Coronary artery (tissue), 2 donors: ENCODE data around the gene AXIN1.

Experiments used
- DNase-seq: peaks from one replicate; pipeline ENCODE4 v3.0.0-alpha.2; 2017; ENCODE audit warnings: low spot score
- H3K27ac ChIP-seq, 2 donors: fragments of 200-600 bp; sonication (generic); one replicate each; pipeline ENCODE4 v1.5.1; 2016 to 2019
- H3K4me3 ChIP-seq: fragments of 200-600 bp; sonication (generic); 2 replicates; pipeline ENCODE4 v1.5.1; 2016; ENCODE audit warnings: mild to moderate bottlenecking, moderate library complexity
- TF ChIP-seq, protein P1 (sequence below): fragments of 200-600 bp; sonication (generic); IDR thresholded peaks from one replicate; pipeline ENCODE4 v1.5.1; 2019; ENCODE audit warnings: antibody characterized with exemption

The AXIN1 gene

DNA sequence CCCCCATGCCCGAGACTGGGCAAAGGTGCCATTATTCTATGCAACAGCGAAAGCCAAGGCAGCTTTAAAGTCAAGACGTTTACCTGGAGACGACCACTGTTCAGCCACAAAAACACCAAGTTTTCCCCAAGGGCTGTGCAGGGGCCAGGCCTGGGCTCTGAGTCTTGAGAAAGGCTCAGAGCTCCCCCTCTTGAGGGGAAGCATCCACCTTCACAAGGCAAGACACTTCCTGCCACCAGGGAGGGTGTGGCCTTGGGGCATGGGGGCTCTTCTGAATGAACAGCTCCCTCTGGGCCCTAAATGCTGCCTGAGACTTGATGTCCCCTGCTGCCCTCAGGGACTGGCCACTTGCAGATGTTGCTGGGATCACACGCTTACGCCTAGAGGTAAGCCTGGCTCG is 43.0 kb downstream of the AXIN1 start:
- no peak overlapping the region for H3K27ac ChIP-seq
- DNase-seq = no peak
- TF ChIP-seq, protein P1, sequence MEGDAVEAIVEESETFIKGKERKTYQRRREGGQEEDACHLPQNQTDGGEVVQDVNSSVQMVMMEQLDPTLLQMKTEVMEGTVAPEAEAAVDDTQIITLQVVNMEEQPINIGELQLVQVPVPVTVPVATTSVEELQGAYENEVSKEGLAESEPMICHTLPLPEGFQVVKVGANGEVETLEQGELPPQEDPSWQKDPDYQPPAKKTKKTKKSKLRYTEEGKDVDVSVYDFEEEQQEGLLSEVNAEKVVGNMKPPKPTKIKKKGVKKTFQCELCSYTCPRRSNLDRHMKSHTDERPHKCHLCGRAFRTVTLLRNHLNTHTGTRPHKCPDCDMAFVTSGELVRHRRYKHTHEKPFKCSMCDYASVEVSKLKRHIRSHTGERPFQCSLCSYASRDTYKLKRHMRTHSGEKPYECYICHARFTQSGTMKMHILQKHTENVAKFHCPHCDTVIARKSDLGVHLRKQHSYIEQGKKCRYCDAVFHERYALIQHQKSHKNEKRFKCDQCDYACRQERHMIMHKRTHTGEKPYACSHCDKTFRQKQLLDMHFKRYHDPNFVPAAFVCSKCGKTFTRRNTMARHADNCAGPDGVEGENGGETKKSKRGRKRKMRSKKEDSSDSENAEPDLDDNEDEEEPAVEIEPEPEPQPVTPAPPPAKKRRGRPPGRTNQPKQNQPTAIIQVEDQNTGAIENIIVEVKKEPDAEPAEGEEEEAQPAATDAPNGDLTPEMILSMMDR = no peak
- no peak overlapping the region for H3K4me3 ChIP-seq

DNA sequence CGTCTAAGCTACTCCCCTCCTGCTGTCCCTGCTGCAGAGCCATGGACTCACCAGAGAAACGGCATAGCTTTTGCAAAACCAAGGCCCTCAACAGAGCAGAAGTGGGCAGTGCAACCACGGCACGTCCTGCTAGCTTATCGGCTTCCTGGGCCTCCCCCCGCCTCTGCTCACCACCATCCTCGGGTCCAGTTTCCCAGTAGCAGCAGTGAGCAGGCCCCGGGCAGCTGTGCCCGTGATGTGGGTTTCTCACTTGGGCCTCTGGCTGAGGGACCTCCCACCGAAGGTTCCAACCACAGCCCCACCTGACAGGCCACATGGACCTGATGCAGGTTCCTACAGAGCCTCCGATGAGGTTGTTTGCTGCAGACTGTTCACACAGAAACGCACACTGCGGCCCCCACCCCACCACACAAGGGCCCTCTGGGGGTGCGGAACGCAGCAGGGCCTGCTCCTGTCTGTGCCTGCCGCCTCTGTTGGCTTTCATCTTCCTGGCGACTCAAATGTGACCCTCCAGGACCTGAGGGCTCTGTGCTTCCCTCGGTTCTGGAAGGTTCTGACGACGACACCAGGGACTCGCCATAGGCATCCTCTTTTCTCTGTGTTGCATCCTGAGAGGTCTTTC is 44.7 kb downstream of the AXIN1 start:
- no peak overlapping the region for H3K27ac ChIP-seq
- no peak for DNase-seq
- H3K4me3 ChIP-seq = no peak overlapping the region
- TF ChIP-seq, protein P1 = no peak

DNA sequence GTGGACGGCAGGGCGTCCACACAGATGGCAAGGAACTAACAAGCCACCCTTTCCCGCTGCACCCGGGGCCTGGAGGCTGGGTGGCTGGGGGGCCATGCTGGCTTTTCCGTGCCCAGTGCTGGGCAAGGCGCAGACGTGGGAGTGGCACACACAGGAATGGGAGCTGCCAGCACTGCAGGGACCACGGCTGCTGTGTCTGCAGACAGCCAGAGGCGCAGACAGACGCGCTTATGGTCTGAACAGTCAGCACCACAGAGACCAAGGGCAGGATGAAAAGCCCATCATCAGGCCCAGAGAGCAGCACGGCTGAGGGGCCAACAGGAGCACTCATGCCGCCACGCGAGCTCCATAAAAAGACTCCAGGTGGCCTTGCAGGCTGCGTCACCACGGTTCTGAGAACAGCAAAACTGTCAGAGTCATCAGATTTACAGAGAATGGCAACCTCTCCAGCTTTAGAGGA is 45.6 kb downstream of the AXIN1 start:
- TF ChIP-seq, protein P1 = no peak
- Histone ChIP-seq H3K4me3 (no peak overlapping the region), H3K27ac (no peak overlapping the region)
- no peak for DNase-seq

DNA sequence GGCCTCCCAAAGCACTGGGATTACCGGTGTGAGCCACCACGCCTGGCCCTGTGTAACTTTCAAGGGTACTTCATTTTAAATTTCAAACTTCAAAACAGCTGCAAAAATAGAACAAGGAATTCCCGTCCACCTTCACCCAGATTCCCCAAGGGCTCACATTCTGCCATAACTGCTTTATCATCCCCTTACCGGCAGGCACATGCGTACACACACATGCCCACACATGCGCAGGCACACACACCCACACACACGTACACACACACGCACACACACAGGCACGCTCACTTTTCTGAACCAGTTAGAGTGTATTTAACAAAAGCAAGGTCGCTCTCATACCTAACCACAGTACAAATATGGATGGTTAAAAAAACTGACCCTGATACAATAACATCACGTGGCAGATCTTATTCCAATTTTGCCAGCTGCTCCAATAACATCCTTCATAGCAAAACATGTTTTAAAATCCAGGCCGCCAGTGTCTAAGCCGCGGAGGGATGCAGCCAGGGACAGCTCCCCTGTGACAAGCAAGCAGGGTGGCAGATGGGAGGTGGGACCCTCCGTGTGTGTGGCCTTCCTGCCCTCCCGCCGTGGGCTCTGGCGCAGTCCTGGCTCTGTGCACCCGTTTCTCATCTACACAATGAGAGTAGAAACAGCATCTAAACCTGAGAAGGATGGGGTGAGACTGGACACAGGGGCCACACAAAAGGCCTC is 46.5 kb downstream of the AXIN1 start:
- TF ChIP-seq, protein P1 = no peak
- no peak for DNase-seq
- Histone ChIP-seq H3K4me3 (no peak overlapping the region), H3K27ac (no peak overlapping the region)

DNA sequence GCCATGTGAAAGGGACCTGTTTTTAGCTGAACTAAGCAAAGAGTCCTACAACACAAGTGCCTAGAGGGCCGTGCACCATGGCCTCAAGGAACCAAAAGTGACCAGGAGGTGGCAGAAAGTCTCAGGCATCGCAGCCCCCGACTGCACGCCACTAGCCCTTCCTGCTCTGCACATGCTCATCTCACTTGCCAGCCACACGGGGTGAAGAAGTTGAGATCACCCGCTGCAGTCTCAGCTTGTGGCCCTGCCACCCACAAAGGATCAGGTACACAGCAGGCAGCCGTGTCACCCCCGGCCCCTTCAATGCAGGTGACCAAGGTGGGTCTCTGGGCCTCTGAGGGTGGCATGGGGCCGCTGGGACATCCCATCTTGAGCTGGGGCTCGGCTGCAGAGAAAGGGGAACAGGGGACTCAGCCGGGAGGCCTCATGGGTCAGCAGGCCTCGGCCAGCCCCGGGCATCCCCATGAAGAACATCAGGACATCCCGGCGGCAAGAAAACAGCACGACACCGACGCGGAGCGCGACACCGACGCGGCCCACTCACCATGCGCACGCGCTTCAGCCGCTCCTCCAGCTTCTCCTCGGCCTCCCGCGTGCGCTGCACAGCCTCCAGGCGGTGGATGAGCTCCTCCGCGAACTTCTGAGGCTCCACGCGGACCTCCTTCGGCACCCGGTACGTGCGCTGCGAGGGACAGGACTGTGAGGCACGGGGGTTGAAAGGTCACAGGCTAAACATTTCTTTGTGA is 48.6 kb downstream of the AXIN1 start:
- H3K27ac ChIP-seq = no peak overlapping the region
- DNase-seq = no peak
- no peak overlapping the region for H3K4me3 ChIP-seq
- TF ChIP-seq, protein P1 = no peak

DNA sequence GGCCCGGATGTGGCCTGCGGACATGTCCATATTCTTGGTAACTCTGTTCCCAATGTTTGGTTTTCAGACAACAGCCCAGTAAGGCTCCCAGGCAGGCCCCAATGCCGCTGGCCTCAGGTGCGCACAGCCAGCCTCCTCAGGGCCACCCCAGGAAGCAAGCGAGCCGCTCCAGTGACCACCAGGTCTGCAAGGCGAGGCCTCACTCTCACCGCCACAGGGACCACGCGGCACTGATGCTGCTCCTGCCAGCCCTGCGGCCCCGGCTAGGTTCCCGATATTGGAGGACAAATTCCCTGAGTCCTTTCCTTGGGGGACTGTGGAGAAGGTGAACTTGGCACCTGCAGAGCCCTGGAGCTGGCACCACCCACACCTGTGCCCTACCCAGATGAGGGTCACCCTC is 50.6 kb downstream of the AXIN1 start:
- no peak for DNase-seq
- H3K4me3 ChIP-seq = no peak overlapping the region
- no peak overlapping the region for H3K27ac ChIP-seq
- TF ChIP-seq, protein P1 = no peak
